ENCODE measurements around the gene VPS52.
"Not testable (repeated sequence)": the region's sequence is repeated elsewhere in the genome, so short reads cannot be mapped to it uniquely, and the experiment has no call there.

Gene VPS52

GRCh38 chr6:33304216-33304615, 32.5 kb upstream of the VPS52 start:
- DNase-seq: no peak

- DNase-seq: no peak
Observed at GRCh38 chr6:33301877-33302276, 30.2 kb upstream of the VPS52 start.

- peak; percentile 96 for DNase-seq
Observed at GRCh38 chr6:33299237-33299944, 27.7 kb upstream of the VPS52 start.

- no peak for DNase-seq
Observed at GRCh38 chr6:33298773-33299236, 27.1 kb upstream of the VPS52 start, which contains the start of gene RGL2. Gene RGL2 (minus strand): TSS chr6:33298942. CDS start chr6:33298610, 332 bp downstream.

- peak; percentile 49 for DNase-seq
Observed at GRCh38 chr6:33297956-33298772, 26.5 kb upstream of the VPS52 start.

GRCh38 chr6:33297406-33297955, 25.8 kb upstream of the VPS52 start:
- DNase-seq: peak; percentile 19

- no peak for DNase-seq
Observed at GRCh38 chr6:33296797-33297405, 25.2 kb upstream of the VPS52 start.

GRCh38 chr6:33295621-33296369, 24.1 kb upstream of the VPS52 start:
- no peak for DNase-seq

GRCh38 chr6:33294086-33294823, 22.6 kb upstream of the VPS52 start:
- no peak for DNase-seq

- DNase-seq: no peak
Observed at GRCh38 chr6:33292996-33293682, 21.5 kb upstream of the VPS52 start.

GRCh38 chr6:33290459-33290858, 18.8 kb upstream of the VPS52 start:
- DNase-seq: no peak

GRCh38 chr6:33289784-33290315, 18.2 kb upstream of the VPS52 start:
- DNase-seq: no peak

GRCh38 chr6:33288921-33289783, 17.5 kb upstream of the VPS52 start, which contains the start of the genes PFDN6 and WDR46:
Gene PFDN6 (plus strand): TSS chr6:33289601. CDS start chr6:33289857, 256 bp downstream.
Gene WDR46 (minus strand): TSS chr6:33289239. CDS start chr6:33289170, 69 bp downstream.
- peak; percentile 99 for DNase-seq

GRCh38 chr6:33288141-33288920, 16.7 kb upstream of the VPS52 start:
- no peak for DNase-seq

- DNase-seq: no peak
Observed at GRCh38 chr6:33286946-33287914, 15.6 kb upstream of the VPS52 start.

GRCh38 chr6:33285214-33285613, 13.5 kb upstream of the VPS52 start:
- not testable (repeated sequence) for DNase-seq

- no peak for DNase-seq
Observed at GRCh38 chr6:33280539-33280938, 8.9 kb upstream of the VPS52 start.

Measured in retina (tissue), 1 donor.